H1 (cell line): Measurements from ENCODE around the gene TRIAP1.

ENCODE experiments used
- BCL11A ChIP-seq, 2 experiments: IDR thresholded peaks; one replicate each; pipeline ENCODE4 v1.6.1; 2011; ENCODE audit warnings: low read depth in 2 of 2, low read length in 2 of 2, mild to moderate bottlenecking in 2 of 2
- CBX5 ChIP-seq: fragments of 300-800, 300-1000 bp; sonication (generic); IDR thresholded peaks from 2 replicates; pipeline ENCODE4 v1.7.1; 2016; ENCODE audit warnings: antibody characterized with exemption, low read length, low read depth
- EZH2 ChIP-seq: fragments of 200-600 bp; sonication (generic); IDR thresholded peaks from 2 replicates; pipeline ENCODE4 v1.7.1; 2012; ENCODE audit warnings: low read depth, mild to moderate bottlenecking, moderate library complexity, low read length, inconsistent platforms; ENCODE audit not compliant: severe bottlenecking
- GABPA ChIP-seq: IDR thresholded peaks from 2 replicates; pipeline ENCODE4 v1.6.1; 2011; ENCODE audit warnings: mild to moderate bottlenecking, low read length, moderate library complexity, borderline replicate concordance; ENCODE audit not compliant: insufficient read depth
- MAX ChIP-seq: IDR thresholded peaks from 2 replicates; pipeline ENCODE4 v1.6.1; 2012; ENCODE audit warnings: inconsistent platforms
- RBBP5 ChIP-seq: IDR thresholded peaks from 2 replicates; pipeline ENCODE4 v1.7.1; 2012; ENCODE audit warnings: low read depth, mild to moderate bottlenecking, inconsistent platforms, low read length, moderate library complexity, borderline replicate concordance
- TAF1 ChIP-seq: IDR thresholded peaks from 2 replicates; pipeline ENCODE4 v1.6.1; 2011; ENCODE audit warnings: mild to moderate bottlenecking, low read depth, low read length
- TF ChIP-seq, protein P1 (sequence below), 3 experiments: IDR thresholded peaks; 1 replicate in 2 of 3; 2 replicates in 1 of 3; pipeline versions ENCODE4 v1.5.1 to v1.6.1; 2011; ENCODE audit warnings: low read length in 3 of 3, mild to moderate bottlenecking in 3 of 3, inconsistent platforms in 2 of 3, low read depth in 1 of 3, moderate library complexity in 1 of 3; ENCODE audit not compliant: insufficient read depth in 1 of 3; ENCODE audit errors: control extremely low read depth in 1 of 3

DNA sequence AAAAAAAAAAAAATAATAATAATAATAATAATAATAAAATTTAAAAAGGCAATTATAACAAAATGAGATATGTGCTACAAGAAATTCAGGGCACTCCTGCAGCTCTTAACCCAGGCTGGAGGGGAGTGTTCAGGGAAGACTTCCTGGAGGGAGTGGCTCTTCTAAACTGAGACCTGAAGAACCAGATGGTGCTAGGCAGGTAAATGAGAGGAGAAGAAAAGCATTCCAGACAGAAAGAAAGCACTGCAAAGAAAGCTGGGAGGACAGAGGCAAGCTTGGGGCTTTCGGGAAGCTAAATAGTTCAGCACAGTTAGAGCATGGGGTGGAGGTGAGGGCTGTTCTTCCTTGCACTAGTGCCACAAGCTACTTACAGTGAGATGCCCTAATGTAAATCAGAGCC, 33.3 kb upstream of the TRIAP1 start:
- no peak for TF ChIP-seq BCL11A (IDR thresholded peaks at IDR 0.05; ENCODE audit: low read depth in 2 of 2, low read length in 2 of 2)
- TF ChIP-seq CBX5, result no peak
- TF ChIP-seq, protein P1, sequence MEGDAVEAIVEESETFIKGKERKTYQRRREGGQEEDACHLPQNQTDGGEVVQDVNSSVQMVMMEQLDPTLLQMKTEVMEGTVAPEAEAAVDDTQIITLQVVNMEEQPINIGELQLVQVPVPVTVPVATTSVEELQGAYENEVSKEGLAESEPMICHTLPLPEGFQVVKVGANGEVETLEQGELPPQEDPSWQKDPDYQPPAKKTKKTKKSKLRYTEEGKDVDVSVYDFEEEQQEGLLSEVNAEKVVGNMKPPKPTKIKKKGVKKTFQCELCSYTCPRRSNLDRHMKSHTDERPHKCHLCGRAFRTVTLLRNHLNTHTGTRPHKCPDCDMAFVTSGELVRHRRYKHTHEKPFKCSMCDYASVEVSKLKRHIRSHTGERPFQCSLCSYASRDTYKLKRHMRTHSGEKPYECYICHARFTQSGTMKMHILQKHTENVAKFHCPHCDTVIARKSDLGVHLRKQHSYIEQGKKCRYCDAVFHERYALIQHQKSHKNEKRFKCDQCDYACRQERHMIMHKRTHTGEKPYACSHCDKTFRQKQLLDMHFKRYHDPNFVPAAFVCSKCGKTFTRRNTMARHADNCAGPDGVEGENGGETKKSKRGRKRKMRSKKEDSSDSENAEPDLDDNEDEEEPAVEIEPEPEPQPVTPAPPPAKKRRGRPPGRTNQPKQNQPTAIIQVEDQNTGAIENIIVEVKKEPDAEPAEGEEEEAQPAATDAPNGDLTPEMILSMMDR (IDR thresholded peaks at IDR 0.05; ENCODE audit: control extremely low read depth in 1 of 3, insufficient read depth in 1 of 3, low read depth in 1 of 3, low read length in 3 of 3), result no peak
- TF ChIP-seq MAX, result no peak
- TF ChIP-seq GABPA, result no peak
- no peak for TF ChIP-seq TAF1
- no peak for TF ChIP-seq RBBP5
- TF ChIP-seq EZH2, result no peak
